HCT116 (cell line): ENCODE data around the gene ANKIB1. TPM values are rescaled to one million over a fixed set of nuclear protein-coding genes. Genes with fewer than 3 reads are reported as not detected.

Source experiments
- ATAC-seq: fragments of 200-7000 bp; cut with Tn5 transposase; 2 replicates; pipeline ENCODE4 v1.9.1; 2020; ENCODE audit warnings: mild to moderate bottlenecking, moderate library complexity
- BruUV-seq: library from RNA; stranded (reverse); fragments of 400-500 nt; replicated peaks from 2 replicates; lab custom pipeline; 2021; lab: Mats Ljungman, UMichigan
- CTCF ChIA-PET: fragments of 300-600 bp; sonication (Branson Sonifier 250); formaldehyde crosslinking; loops from one replicate; lab custom pipeline; 2021; ENCODE audit warnings: antibody characterized with exemption; lab: Charles Lee
- POLR2A ChIA-PET: fragments of 300-600, 350-600 bp; sonication (Branson Sonifier 250); formaldehyde crosslinking; loops from one replicate; lab custom pipeline; 2021; ENCODE audit warnings: antibody characterized with exemption; lab: Charles Lee
- RAD21 ChIA-PET, 2 experiments: fragments of 300-600 bp; sonication (Branson Sonifier 250); formaldehyde crosslinking; loops; one replicate each; lab custom pipeline; 2023; ENCODE audit warnings: low total read pairs in 2 of 2; ENCODE audit not compliant: uncharacterized antibody in 2 of 2, unreplicated experiment in 2 of 2, low non-redundant PET in 1 of 2; lab: Charles Lee
- DNase-seq: peaks from one replicate; pipeline ENCODE4 v3.0.0-alpha.2; 2010; ENCODE audit warnings: low read depth, low spot score
- H2AFZ ChIP-seq: fragments of 200-600 bp; shearing (Covaris generic), sonication (generic); 2 replicates; pipeline ENCODE4 v1.6.1; 2017; ENCODE audit warnings: low read depth, mixed run types, mixed read lengths, antibody characterized with exemption, low read length; ENCODE audit not compliant: poor library complexity, severe bottlenecking
- H3K27ac ChIP-seq: 2 replicates; pipeline ENCODE4 v1.5.1; 2012; ENCODE audit warnings: low read depth, low read length
- H3K27me3 ChIP-seq: fragments of 200-600 bp; sonication (generic); 2 replicates; pipeline ENCODE4 v1.6.1; 2016; ENCODE audit warnings: mixed run types, low read length, mixed read lengths; ENCODE audit not compliant: insufficient read depth
- H3K36me3 ChIP-seq, 2 experiments: fragments of 200-500 bp in 1 of 2; fragments of 200-600 bp in 1 of 2; sonication (Bioruptor generic) in 1 of 2; sonication (generic) in 1 of 2; 2 replicates each; pipeline versions ENCODE4 v1.5.1 to v1.6.1; 2014 to 2016; ENCODE audit warnings: low read length in 2 of 2, inconsistent platforms in 1 of 2, mixed read lengths in 1 of 2, mixed run types in 1 of 2; ENCODE audit not compliant: insufficient read depth in 2 of 2, control insufficient read depth in 1 of 2
- H3K4me1 ChIP-seq, 2 experiments: fragments of 200-600 bp in 1 of 2; sonication (generic) in 1 of 2; 2 replicates each; pipeline versions ENCODE4 v1.5.1 to v1.6.1; 2012 to 2017; ENCODE audit warnings: low read length in 2 of 2, inconsistent platforms in 1 of 2, mild to moderate bottlenecking in 1 of 2, mixed read lengths in 1 of 2, mixed run types in 1 of 2, moderate library complexity in 1 of 2; ENCODE audit not compliant: insufficient read depth in 2 of 2, control insufficient read depth in 1 of 2
- H3K4me2 ChIP-seq: fragments of 200-600 bp; sonication (generic); 2 replicates; pipeline ENCODE4 v1.6.1; 2017; ENCODE audit warnings: mixed run types, low read length, mixed read lengths
- H3K4me3 ChIP-seq, 2 experiments: fragments of 200-600 bp in 1 of 2; sonication (generic) in 1 of 2; replicated peaks in 1 of 2; 2 replicates each; pipeline ENCODE4 v1.5.1; 2011 to 2016; ENCODE audit warnings: low read length in 2 of 2, control low read depth in 1 of 2, low read depth in 1 of 2, mild to moderate bottlenecking in 1 of 2, mixed read lengths in 1 of 2, mixed run types in 1 of 2
- H3K79me2 ChIP-seq: fragments of 200-600 bp; sonication (generic); 2 replicates; pipeline ENCODE4 v1.6.1; 2017; ENCODE audit warnings: mild to moderate bottlenecking, mixed run types, low read length, moderate library complexity, mixed read lengths; ENCODE audit not compliant: insufficient read depth
- H3K9ac ChIP-seq: fragments of 200-600 bp; sonication (generic); 2 replicates; pipeline ENCODE4 v1.6.1; 2016; ENCODE audit warnings: low read length, mixed read lengths
- H3K9me2 ChIP-seq: fragments of 200-600 bp; sonication (generic), shearing (Covaris generic); 2 replicates; pipeline ENCODE4 v1.6.1; 2017; ENCODE audit warnings: mixed run types, mild to moderate bottlenecking, moderate library complexity; ENCODE audit not compliant: insufficient read depth
- H3K9me3 ChIP-seq, 2 experiments: fragments of 200-500 bp in 1 of 2; fragments of 200-600 bp in 1 of 2; sonication (Bioruptor generic) in 1 of 2; sonication (generic) in 1 of 2; 2 replicates each; pipeline ENCODE4 v1.6.1; 2014 to 2017; ENCODE audit warnings: low read length in 2 of 2, mixed read lengths in 2 of 2, inconsistent platforms in 1 of 2, low read depth in 1 of 2, mild to moderate bottlenecking in 1 of 2, mixed run types in 1 of 2, moderate library complexity in 1 of 2; ENCODE audit not compliant: control insufficient read depth in 1 of 2, insufficient read depth in 1 of 2
- H4K20me1 ChIP-seq: fragments of 200-600 bp; sonication (generic), shearing (Covaris generic); 2 replicates; pipeline ENCODE4 v1.6.1; 2017; ENCODE audit warnings: mixed run types, mild to moderate bottlenecking, moderate library complexity; ENCODE audit not compliant: insufficient read depth
- ATF3 ChIP-seq: IDR thresholded peaks from 2 replicates; pipeline ENCODE4 v1.6.1; 2012
- CBX3 ChIP-seq: IDR thresholded peaks from 2 replicates; pipeline ENCODE4 v1.6.1; 2012; ENCODE audit warnings: low read depth
- CTCF ChIP-seq, 3 experiments: fragments of 200-600 bp in 1 of 3; sonication (generic) in 1 of 3; IDR thresholded peaks in 2 of 3; conservative IDR thresholded peaks in 1 of 3; 2 replicates each; pipeline ENCODE4 v1.5.1; 2012 to 2017; ENCODE audit warnings: low read depth in 2 of 3, low read length in 2 of 3, antibody characterized with exemption in 1 of 3, borderline replicate concordance in 1 of 3, control low read depth in 1 of 3, mild to moderate bottlenecking in 1 of 3, mixed read lengths in 1 of 3, mixed run types in 1 of 3, moderate library complexity in 1 of 3; ENCODE audit not compliant: insufficient read depth in 1 of 3
- EGR1 ChIP-seq: IDR thresholded peaks from 2 replicates; pipeline ENCODE4 v1.6.1; 2012; ENCODE audit warnings: low read depth
- ELF1 ChIP-seq: IDR thresholded peaks from 2 replicates; pipeline ENCODE4 v1.6.1; 2012; ENCODE audit warnings: low read depth, borderline replicate concordance
- EZH2phosphoT487 ChIP-seq: fragments of 200-600 bp; IDR thresholded peaks from 2 replicates; pipeline ENCODE4 v1.6.1; 2018; ENCODE audit warnings: antibody characterized with exemption, borderline replicate concordance
- FOSL1 ChIP-seq: IDR thresholded peaks from 2 replicates; pipeline ENCODE4 v1.6.1; 2012; ENCODE audit warnings: low read depth
- JUND ChIP-seq: IDR thresholded peaks from 2 replicates; pipeline ENCODE4 v1.6.1; 2012
- MAX ChIP-seq: IDR thresholded peaks from 2 replicates; pipeline ENCODE4 v1.6.1; 2012
- POLR2AphosphoS5 ChIP-seq: IDR thresholded peaks from 2 replicates; pipeline ENCODE4 v1.6.1; 2011; ENCODE audit warnings: mild to moderate bottlenecking, low read depth, low read length, moderate library complexity
- RAD21 ChIP-seq: IDR thresholded peaks from 2 replicates; pipeline ENCODE4 v1.6.1; 2012; ENCODE audit warnings: low read depth, mild to moderate bottlenecking
- REST ChIP-seq: IDR thresholded peaks from 2 replicates; pipeline ENCODE4 v1.6.1; 2012; ENCODE audit warnings: low read depth
- SP1 ChIP-seq: IDR thresholded peaks from 2 replicates; pipeline ENCODE4 v1.6.1; 2012; ENCODE audit warnings: low read depth
- SRF ChIP-seq: IDR thresholded peaks from 2 replicates; pipeline ENCODE4 v1.6.1; 2012; ENCODE audit warnings: low read depth
- YY1 ChIP-seq: IDR thresholded peaks from 2 replicates; pipeline ENCODE4 v1.6.1; 2011; ENCODE audit warnings: low read length, low read depth, moderate library complexity, mild to moderate bottlenecking; ENCODE audit not compliant: insufficient replicate concordance; ENCODE audit errors: extremely low read depth
- ZNF274 ChIP-seq: fragments of 200-500 bp; sonication (Bioruptor generic); IDR thresholded peaks from 2 replicates; pipeline ENCODE4 v1.6.1; 2014; ENCODE audit warnings: mild to moderate bottlenecking, low read depth, low read length, inconsistent platforms
- intact Hi-C: fragments of 100-400 bp; cut with micrococcal nuclease; formaldehyde crosslinking; loops from 2 replicates; pipeline ENCODE4 v1.10.0; 2022
- total RNA-seq: library from RNA; stranded (reverse); gene quantifications from one replicate; pipeline ENCODE4 v1.2.1, GENCODE V29; 2021; ENCODE audit not compliant: unreplicated experiment

Gene ANKIB1
- total RNA-seq, 1 experiment from 2014 or later = 41.2 TPM

GRCh38 chr7:92245487-92246359 is at the start of gene ANKIB1, which contains the start of gene KRIT1 (continued):
- no peak for TF ChIP-seq REST
- TF ChIP-seq MAX = peak; percentile 83
- no peak for TF ChIP-seq SRF
- no peak for TF ChIP-seq ATF3
- no peak for TF ChIP-seq RAD21
- peak; percentile 42 for TF ChIP-seq YY1
- no peak for TF ChIP-seq FOSL1
- no peak for TF ChIP-seq CBX3
- TF ChIP-seq EGR1 = peak; percentile 48

- no peak for ATAC-seq
Observed at GRCh38 chr7:92200791-92201190, 45.0 kb upstream of the ANKIB1 start.

More at GRCh38 chr7:92200791-92201190, 45.0 kb upstream of the ANKIB1 start:
- intact Hi-C loops = no loop called here
- Histone ChIP-seq H3K36me3 (peaks cover 0 to 8% of the 10 kb centered on the region in 2 experiments; a peak in 2 of 4 replicates), H3K79me2 (no peaks in the 10 kb centered on the region; the same call in 1 of the 2 replicates), H3K4me1 (no peaks in the 10 kb centered on the region), H3K4me3 (no peak overlapping the region), H3K27ac (no peak overlapping the region), H4K20me1 (no peaks in the 10 kb centered on the region), H3K4me2 (no peak overlapping the region), H2AFZ (no peak overlapping the region), H3K9me2 (no peaks in the 10 kb centered on the region), H3K9me3 (no peaks in the 10 kb centered on the region), H3K27me3 (no peaks in the 10 kb centered on the region), H3K9ac (no peak overlapping the region)
- DNase-seq = no peak
- no TSS peak for BruUV-seq
- RAD21 ChIA-PET = no interaction called here
- CTCF ChIA-PET = no interaction called here
- no peak for TF ChIP-seq ZNF274
- TF ChIP-seq POLR2AphosphoS5 = no peak
- no peak for TF ChIP-seq SP1
- TF ChIP-seq CBX3 = no peak
- no peak for TF ChIP-seq ATF3
- TF ChIP-seq ELF1 = no peak
- TF ChIP-seq RAD21 = peak; percentile 37
- 0 out of 6 replicates have a peak, but pooled peaks of 1 of the 3 experiments have one; percentile 7 for TF ChIP-seq CTCF (IDR thresholded peaks at IDR 0.05 in 2 of 3, conservative IDR thresholded peaks at IDR 0.05 in 1 of 3; ENCODE audit: borderline replicate concordance in 1 of 3, insufficient read depth in 1 of 3, low read depth in 2 of 3, low read length in 2 of 3)
- no peak for TF ChIP-seq EZH2phosphoT487
- no peak for TF ChIP-seq JUND
- POLR2A ChIA-PET = no interaction called here
